HG03060 (cell line): ENCODE measurements around the gene DHRS12.
"Not testable (repeated sequence)": the region's sequence is repeated elsewhere in the genome, so short reads cannot be mapped to it uniquely, and the experiment has no call there.

Experiments used
- ATAC-seq: cut with Tn5 transposase; IDR thresholded peaks from one replicate; pipeline ENCODE4 v1.9.1; 2021; ENCODE audit warnings: low read depth, moderate number of reproducible peaks; ENCODE audit not compliant: unreplicated experiment

The DHRS12 gene

GRCh38 chr13:51828730-51829567 lies 25.0 kb upstream of the DHRS12 start:
- no peak for ATAC-seq

GRCh38 chr13:51827254-51827653 lies 23.3 kb upstream of the DHRS12 start:
- no peak for ATAC-seq

GRCh38 chr13:51826606-51827005 lies 22.6 kb upstream of the DHRS12 start:
- no peak for ATAC-seq

- ATAC-seq, result no peak
These were observed 21.8 kb upstream of the DHRS12 start for GRCh38 chr13:51825681-51826254.

- no peak for ATAC-seq
These were observed 21.2 kb upstream of the DHRS12 start for GRCh38 chr13:51825165-51825592.

GRCh38 chr13:51824712-51825111 lies 20.7 kb upstream of the DHRS12 start:
- ATAC-seq, result not testable (repeated sequence)

GRCh38 chr13:51823863-51824262 lies 19.9 kb upstream of the DHRS12 start:
- ATAC-seq, result no peak

GRCh38 chr13:51823359-51823758 lies 19.4 kb upstream of the DHRS12 start:
- ATAC-seq, result no peak

- ATAC-seq, result no peak
These were observed 18.3 kb upstream of the DHRS12 start for GRCh38 chr13:51822106-51822815.

- no peak for ATAC-seq
These were observed 17.6 kb upstream of the DHRS12 start for GRCh38 chr13:51821606-51822005.

GRCh38 chr13:51820016-51820597 lies 16.1 kb upstream of the DHRS12 start:
- no peak for ATAC-seq

GRCh38 chr13:51819544-51819943 lies 15.6 kb upstream of the DHRS12 start:
- ATAC-seq, result no peak

GRCh38 chr13:51818781-51819511 lies 15.0 kb upstream of the DHRS12 start:
- no peak for ATAC-seq

- ATAC-seq, result no peak
These were observed 14.3 kb upstream of the DHRS12 start for GRCh38 chr13:51818276-51818675.

- no peak for ATAC-seq
These were observed 13.8 kb upstream of the DHRS12 start for GRCh38 chr13:51817717-51818116.

GRCh38 chr13:51816604-51817249 lies 12.8 kb upstream of the DHRS12 start:
- ATAC-seq, result no peak

- ATAC-seq, result no peak
These were observed 11.9 kb upstream of the DHRS12 start for GRCh38 chr13:51815848-51816247.

GRCh38 chr13:51814825-51815650 lies 11.1 kb upstream of the DHRS12 start:
- ATAC-seq, result peak; percentile 58

- ATAC-seq, result no peak
These were observed 10.1 kb upstream of the DHRS12 start for GRCh38 chr13:51814071-51814470.
